ENCODE results near the gene XRCC6. TPM values are rescaled to one million over a fixed set of nuclear protein-coding genes. Genes with fewer than 3 reads are reported as not detected.

The XRCC6 gene
- total and polyA plus RNA-seq, 9 of the 15 experiments (the other 6 are each of a cell fraction or from before 2014, with no cell fraction given), result 151 to 440 (median 318) TPM

GRCh38 chr22:41620589-41621098 is 451 bp upstream of the XRCC6 start, which contains the start of gene DESI1 (continued):
- TF ChIP-seq VEZF1 (CRISPR knock-in tag; IDR thresholded peaks at IDR 0.05), result peak; percentile 90
- peak; percentile 55; the same call in 1 of the 2 replicates for TF ChIP-seq NKRF (IDR thresholded peaks at IDR 0.05; ENCODE audit: borderline replicate concordance)
- no peak for TF ChIP-seq KLF16 (IDR thresholded peaks at IDR 0.05)
- no peak for TF ChIP-seq MXD1 (CRISPR knock-in tag; IDR thresholded peaks at IDR 0.05; ENCODE audit: borderline replicate concordance, poor library complexity, severe bottlenecking)
- peak; percentile 49; the same call in 1 of the 2 replicates for TF ChIP-seq POLR2H (tag; IDR thresholded peaks at IDR 0.05; ENCODE audit: low read depth)
- TF ChIP-seq PRPF4 (IDR thresholded peaks at IDR 0.05; ENCODE audit: insufficient read depth, low read depth, low read length, poor library complexity, severe bottlenecking), result peak; percentile 39
- TF ChIP-seq KHSRP (IDR thresholded peaks at IDR 0.05), result no peak
- no peak for TF ChIP-seq ZNF507 (tag; conservative IDR thresholded peaks at IDR 0.05)
- peak; percentile 55; the same call in 1 of the 2 replicates for TF ChIP-seq L3MBTL2 (IDR thresholded peaks at IDR 0.05)
- TF ChIP-seq STAT6 (CRISPR knock-in tag; IDR thresholded peaks at IDR 0.05), result no peak
- peak; percentile 59 for TF ChIP-seq KDM5B (IDR thresholded peaks at IDR 0.05; ENCODE audit: insufficient replicate concordance, low read depth, low read length)
- TF ChIP-seq EGR1 (conservative IDR thresholded peaks at IDR 0.05), result peak; percentile 75
- 0 out of 4 replicates have a peak, but pooled peaks of 1 of the 2 experiments have one; percentile 26 for TF ChIP-seq UBTF (IDR thresholded peaks at IDR 0.05; ENCODE audit: borderline replicate concordance in 1 of 2, low read depth in 2 of 2, low read length in 2 of 2)

Data from K562 (cell line).